Uterus (tissue), 4 donors: Measurements from ENCODE around the gene SRCIN1. TPM values are rescaled to one million over a fixed set of nuclear protein-coding genes. Genes with fewer than 3 reads are reported as not detected.

Source experiments
- DNase-seq, 2 donors: peaks; one replicate each; pipeline ENCODE4 v3.0.0-alpha.2; 2019 to 2020
- H3K27ac ChIP-seq, 2 donors: fragments of 200-600 bp; sonication (generic); 1 replicate in 1 of 2; 2 replicates in 1 of 2; pipeline ENCODE4 v1.5.1; 2016 to 2018
- H3K27me3 ChIP-seq, 2 donors: fragments of 200-600 bp; sonication (generic); one replicate each; pipeline ENCODE4 v1.5.1; 2018 to 2019; ENCODE audit warnings: control low read depth in 1 of 2
- H3K36me3 ChIP-seq, 2 donors: fragments of 200-600 bp; sonication (generic); one replicate each; pipeline ENCODE4 v1.5.1; 2019; ENCODE audit warnings: control low read depth in 1 of 2
- H3K4me1 ChIP-seq, 2 donors: fragments of 200-600 bp; sonication (generic); one replicate each; pipeline ENCODE4 v1.5.1; 2018 to 2019; ENCODE audit warnings: control low read depth in 1 of 2
- H3K4me3 ChIP-seq, 2 donors: fragments of 200-600 bp; sonication (generic); 1 replicate in 1 of 2; 2 replicates in 1 of 2; pipeline ENCODE4 v1.5.1; 2018 to 2019; ENCODE audit warnings: mild to moderate bottlenecking in 1 of 2
- H3K9me3 ChIP-seq, 2 donors: fragments of 200-600 bp; sonication (generic); one replicate each; pipeline ENCODE4 v1.5.1; 2019; ENCODE audit warnings: control low read depth in 1 of 2
- POLR2A ChIP-seq, 2 donors: fragments of 450-650 bp; IDR thresholded peaks; one replicate each; pipeline ENCODE4 v1.6.1; 2016; ENCODE audit warnings: antibody characterized with exemption in 2 of 2, mild to moderate bottlenecking in 1 of 2, moderate library complexity in 1 of 2
- intact Hi-C: fragments of 100-400 bp; cut with DNase I; formaldehyde crosslinking; loops from one replicate; pipeline ENCODE4 v1.15.1; 2023; ENCODE audit warnings: low total_unique reads
- total RNA-seq, 4 donors: library from RNA; depleted of rRNA in 3 of 4; stranded (reverse); fragments of >200 nt in 3 of 4; gene quantifications; one replicate each; pipeline versions ENCODE4 v1.1.0 to v1.2.4, GENCODE V29; 2014 to 2023
- TF ChIP-seq, protein P1 (sequence below), 4 experiments: fragments of 200-600 bp in 2 of 4; fragments of 450-650 bp in 2 of 4; sonication (generic) in 2 of 4; IDR thresholded peaks; one replicate each; pipeline ENCODE4 v1.5.1; 2016 to 2019; ENCODE audit warnings: antibody characterized with exemption in 4 of 4, mild to moderate bottlenecking in 2 of 4, moderate library complexity in 1 of 4
- donor health status: DM: yes; HTN: yes; CAD: no.

Gene SRCIN1
- total RNA-seq, 4 donors from 2014 or later: 3.4 to 6.6 TPM; not detected in 2

DNA sequence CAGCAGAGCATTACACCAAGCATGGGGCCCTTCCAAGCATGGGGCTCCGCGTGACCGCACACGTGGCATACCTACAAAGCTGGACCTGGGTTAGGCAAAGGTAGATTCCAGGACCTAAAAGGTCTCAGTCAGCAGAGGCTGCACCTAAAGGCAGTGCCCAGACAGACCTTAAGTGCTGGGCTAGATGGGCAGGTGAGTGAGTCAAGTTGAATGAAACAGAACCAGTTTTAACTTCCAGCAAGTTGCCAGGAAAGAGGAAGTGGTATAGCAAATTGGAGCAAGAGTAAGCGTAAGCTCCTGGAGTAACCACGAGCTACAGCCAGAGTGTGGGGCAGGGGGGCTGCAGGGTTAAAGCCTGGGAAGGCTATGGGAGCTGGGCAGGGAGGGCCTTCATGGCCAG, 49.5 kb downstream of the SRCIN1 start:
- no peaks in the 10 kb centered on the region for H3K9me3 ChIP-seq
- H3K4me1 ChIP-seq: peaks cover 3% of the 10 kb centered on the region in 2 donors
- TF ChIP-seq, protein P1, sequence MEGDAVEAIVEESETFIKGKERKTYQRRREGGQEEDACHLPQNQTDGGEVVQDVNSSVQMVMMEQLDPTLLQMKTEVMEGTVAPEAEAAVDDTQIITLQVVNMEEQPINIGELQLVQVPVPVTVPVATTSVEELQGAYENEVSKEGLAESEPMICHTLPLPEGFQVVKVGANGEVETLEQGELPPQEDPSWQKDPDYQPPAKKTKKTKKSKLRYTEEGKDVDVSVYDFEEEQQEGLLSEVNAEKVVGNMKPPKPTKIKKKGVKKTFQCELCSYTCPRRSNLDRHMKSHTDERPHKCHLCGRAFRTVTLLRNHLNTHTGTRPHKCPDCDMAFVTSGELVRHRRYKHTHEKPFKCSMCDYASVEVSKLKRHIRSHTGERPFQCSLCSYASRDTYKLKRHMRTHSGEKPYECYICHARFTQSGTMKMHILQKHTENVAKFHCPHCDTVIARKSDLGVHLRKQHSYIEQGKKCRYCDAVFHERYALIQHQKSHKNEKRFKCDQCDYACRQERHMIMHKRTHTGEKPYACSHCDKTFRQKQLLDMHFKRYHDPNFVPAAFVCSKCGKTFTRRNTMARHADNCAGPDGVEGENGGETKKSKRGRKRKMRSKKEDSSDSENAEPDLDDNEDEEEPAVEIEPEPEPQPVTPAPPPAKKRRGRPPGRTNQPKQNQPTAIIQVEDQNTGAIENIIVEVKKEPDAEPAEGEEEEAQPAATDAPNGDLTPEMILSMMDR (IDR thresholded peaks at IDR 0.05): no peak
- TF ChIP-seq POLR2A (IDR thresholded peaks at IDR 0.05): no peak
- H3K27ac ChIP-seq: no peak overlapping the region
- intact Hi-C loops: no loop called here
- no peaks in the 10 kb centered on the region for H3K27me3 ChIP-seq
- H3K36me3 ChIP-seq: no peaks in the 10 kb centered on the region
- DNase-seq: no peak
- no peak overlapping the region for H3K4me3 ChIP-seq

DNA sequence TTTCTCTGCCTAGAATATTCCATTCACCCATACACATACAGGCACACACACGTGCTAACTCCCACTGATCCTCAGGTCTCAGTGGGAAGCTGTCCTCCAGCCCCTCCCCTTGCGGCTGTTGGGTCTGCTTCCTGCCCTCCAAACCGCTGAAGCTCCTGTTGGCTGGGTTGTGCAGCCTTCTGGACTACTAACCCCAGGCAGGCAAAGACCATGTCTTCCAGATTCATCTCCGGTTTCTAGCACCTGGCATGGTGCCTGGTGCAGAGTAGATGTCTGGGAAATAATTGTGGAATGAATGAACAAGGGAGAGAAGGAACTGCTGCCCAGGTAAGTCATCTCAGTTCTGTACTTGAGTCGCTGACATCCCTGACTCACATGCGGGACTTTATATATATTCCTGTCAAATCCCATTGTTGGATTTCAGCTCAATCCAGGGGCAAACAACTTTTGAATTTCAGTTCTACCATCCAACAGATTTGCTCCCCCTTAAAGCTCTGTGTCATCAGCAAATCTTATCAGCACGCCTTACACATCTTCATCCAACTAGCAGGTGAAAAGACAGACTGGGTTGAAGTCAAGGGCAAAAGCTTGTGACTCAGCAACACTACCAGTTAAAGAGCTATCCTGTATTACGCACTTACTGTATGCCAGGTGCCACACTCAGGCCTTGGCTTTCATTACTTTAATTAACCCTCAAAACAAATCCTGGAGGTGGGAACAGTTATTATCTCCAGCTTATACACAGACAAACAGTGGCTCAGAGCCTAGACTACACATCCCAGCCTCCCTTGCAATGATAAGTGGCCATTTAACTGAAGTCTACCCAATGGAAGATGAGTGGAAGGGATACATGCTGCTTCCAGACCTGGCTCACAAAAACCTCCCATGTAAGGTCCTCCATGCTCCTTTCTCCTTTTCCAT, 51.1 kb downstream of the SRCIN1 start:
- Histone ChIP-seq H3K27me3 (no peaks in the 10 kb centered on the region), H3K9me3 (no peaks in the 10 kb centered on the region), H3K36me3 (no peaks in the 10 kb centered on the region), H3K4me1 (peaks cover 3% of the 10 kb centered on the region in 2 donors), H3K4me3 (no peak overlapping the region), H3K27ac (no peak overlapping the region)
- intact Hi-C loops: no loop called here
- DNase-seq: no peak
- no peak for TF ChIP-seq POLR2A (IDR thresholded peaks at IDR 0.05)
- TF ChIP-seq, protein P1 (IDR thresholded peaks at IDR 0.05): no peak

DNA sequence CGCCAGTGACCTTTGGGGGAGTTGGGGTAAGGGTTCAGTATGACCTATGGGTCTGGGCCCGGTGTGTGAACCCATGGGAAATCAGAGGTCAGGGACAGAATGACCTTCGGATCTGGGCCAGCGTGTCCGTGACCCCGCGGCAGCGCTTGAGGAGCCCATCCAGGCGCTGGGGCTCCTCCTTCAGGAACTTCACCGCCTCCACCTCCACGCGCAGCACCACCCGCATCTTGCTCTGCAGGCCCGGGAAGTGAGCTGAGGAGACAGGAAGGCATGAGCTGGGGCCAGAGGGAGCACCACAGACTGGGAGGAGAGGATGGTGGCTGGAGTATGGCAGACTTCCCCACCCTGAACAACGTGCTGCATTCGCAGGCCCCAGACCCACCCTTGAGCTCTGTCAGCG, 53.4 kb downstream of the SRCIN1 start:
- intact Hi-C loops: no loop called here
- no peak for DNase-seq
- H3K27ac ChIP-seq: no peak overlapping the region
- no peaks in the 10 kb centered on the region for H3K27me3 ChIP-seq
- H3K4me3 ChIP-seq: no peak overlapping the region
- no peaks in the 10 kb centered on the region for H3K36me3 ChIP-seq
- H3K9me3 ChIP-seq: no peaks in the 10 kb centered on the region
- peaks cover 0 to under 1% of the 10 kb centered on the region in 2 donors for H3K4me1 ChIP-seq
- TF ChIP-seq POLR2A (IDR thresholded peaks at IDR 0.05): no peak
- TF ChIP-seq, protein P1 (IDR thresholded peaks at IDR 0.05): no peak

DNA sequence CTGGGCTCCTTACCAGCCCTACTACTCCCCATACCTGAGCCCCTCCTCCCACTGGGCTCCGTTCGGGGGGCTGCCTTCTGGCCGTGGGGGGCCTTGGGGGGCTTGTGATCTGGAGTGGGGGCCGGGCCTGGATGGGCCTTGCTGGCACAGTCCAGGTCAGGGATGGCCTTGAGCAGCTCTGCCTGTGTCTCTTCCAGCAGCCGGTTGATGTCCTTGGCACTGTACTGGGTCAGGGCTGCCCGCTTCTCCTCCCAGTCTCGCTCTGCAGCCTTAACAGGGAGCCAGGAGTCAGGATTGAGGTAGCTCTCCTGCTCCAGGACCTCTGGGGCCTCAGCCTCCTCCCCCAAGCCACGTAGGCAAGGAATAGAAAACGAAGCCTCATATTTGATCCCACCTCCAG, 54.6 kb downstream of the SRCIN1 start:
- TF ChIP-seq POLR2A (IDR thresholded peaks at IDR 0.05): no peak
- TF ChIP-seq, protein P1 (IDR thresholded peaks at IDR 0.05): no peak
- no peak overlapping the region for H3K4me3 ChIP-seq
- DNase-seq: no peak
- no peaks in the 10 kb centered on the region for H3K9me3 ChIP-seq
- no peaks in the 10 kb centered on the region for H3K27me3 ChIP-seq
- intact Hi-C loops: no loop called here
- no peak overlapping the region for H3K27ac ChIP-seq
- H3K36me3 ChIP-seq: no peaks in the 10 kb centered on the region
- no peaks in the 10 kb centered on the region for H3K4me1 ChIP-seq

DNA sequence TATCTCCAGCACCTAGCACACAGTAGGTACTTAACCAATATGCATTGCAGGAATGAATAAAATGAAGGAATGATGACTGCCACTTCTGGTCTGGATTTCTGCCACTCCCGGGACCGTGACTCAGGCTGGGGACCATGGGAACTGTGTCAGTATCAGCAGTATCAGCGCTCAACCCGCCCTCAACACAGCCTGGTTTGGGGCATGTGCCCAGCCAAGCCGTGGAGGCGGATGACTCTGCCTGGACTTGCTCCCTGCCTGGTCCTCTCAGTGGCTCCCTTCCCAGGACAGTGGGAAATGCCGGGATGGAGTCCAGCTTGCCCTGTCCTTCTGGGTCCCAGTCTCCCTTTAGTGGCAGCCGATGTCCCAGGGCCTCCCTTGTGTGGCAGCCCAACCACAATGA, 55.1 kb downstream of the SRCIN1 start:
- Histone ChIP-seq H3K27me3 (no peaks in the 10 kb centered on the region), H3K9me3 (no peaks in the 10 kb centered on the region), H3K36me3 (no peaks in the 10 kb centered on the region), H3K4me1 (no peaks in the 10 kb centered on the region), H3K27ac (no peak overlapping the region), H3K4me3 (no peak overlapping the region)
- no peak for DNase-seq
- TF ChIP-seq POLR2A (IDR thresholded peaks at IDR 0.05): no peak
- TF ChIP-seq, protein P1 (IDR thresholded peaks at IDR 0.05): no peak
- intact Hi-C loops: no loop called here
